GM06990 (cell line): ENCODE measurements around the gene PATZ1.

Experiments used
- DNase-seq: peaks from one replicate; pipeline ENCODE4 v3.0.0-alpha.2; 2011; ENCODE audit not compliant: insufficient read length; ENCODE audit errors: extremely low read depth
- H3K27me3 ChIP-seq: replicated peaks from 2 replicates; pipeline ENCODE4 v1.6.0; 2011; ENCODE audit warnings: low read length; ENCODE audit not compliant: control insufficient read depth, insufficient read depth
- H3K36me3 ChIP-seq: 2 replicates; pipeline ENCODE4 v1.5.1; 2011; ENCODE audit warnings: low read length; ENCODE audit not compliant: control insufficient read depth, insufficient read depth
- H3K4me3 ChIP-seq: replicated peaks from 2 replicates; pipeline ENCODE4 v1.5.1; 2011; ENCODE audit warnings: low read depth, mild to moderate bottlenecking, control low read depth, low read length
- TF ChIP-seq, protein P1 (sequence below): IDR thresholded peaks from 2 replicates; pipeline ENCODE4 v1.5.1; 2011; ENCODE audit warnings: low read length, control low read depth, mild to moderate bottlenecking, inconsistent platforms; ENCODE audit not compliant: insufficient read depth, poor library complexity, severe bottlenecking

Gene PATZ1

DNA sequence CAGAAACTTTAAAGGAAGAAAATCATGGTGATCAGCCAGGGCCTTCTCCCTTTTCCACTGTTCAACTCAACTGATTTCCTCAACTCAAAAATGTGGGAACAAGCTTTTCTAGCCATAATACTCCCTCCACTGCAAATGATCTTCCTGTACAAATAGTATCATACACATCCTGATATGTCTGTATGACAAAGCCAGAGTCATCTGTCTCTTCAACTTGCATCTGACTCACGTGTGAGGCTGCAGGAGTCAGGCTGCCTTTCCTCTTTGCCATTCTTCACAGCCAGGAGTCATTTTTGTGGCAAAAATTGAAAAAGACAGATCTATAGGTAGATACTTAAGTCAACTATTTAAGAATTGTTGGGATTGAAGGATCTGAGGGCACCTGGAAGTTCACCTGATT is 13.3 kb downstream of the PATZ1 start:
- no peak for DNase-seq
- H3K27me3 ChIP-seq: no peaks in the 10 kb centered on the region
- peaks cover 43% of the 10 kb centered on the region for H3K36me3 ChIP-seq
- TF ChIP-seq, protein P1, sequence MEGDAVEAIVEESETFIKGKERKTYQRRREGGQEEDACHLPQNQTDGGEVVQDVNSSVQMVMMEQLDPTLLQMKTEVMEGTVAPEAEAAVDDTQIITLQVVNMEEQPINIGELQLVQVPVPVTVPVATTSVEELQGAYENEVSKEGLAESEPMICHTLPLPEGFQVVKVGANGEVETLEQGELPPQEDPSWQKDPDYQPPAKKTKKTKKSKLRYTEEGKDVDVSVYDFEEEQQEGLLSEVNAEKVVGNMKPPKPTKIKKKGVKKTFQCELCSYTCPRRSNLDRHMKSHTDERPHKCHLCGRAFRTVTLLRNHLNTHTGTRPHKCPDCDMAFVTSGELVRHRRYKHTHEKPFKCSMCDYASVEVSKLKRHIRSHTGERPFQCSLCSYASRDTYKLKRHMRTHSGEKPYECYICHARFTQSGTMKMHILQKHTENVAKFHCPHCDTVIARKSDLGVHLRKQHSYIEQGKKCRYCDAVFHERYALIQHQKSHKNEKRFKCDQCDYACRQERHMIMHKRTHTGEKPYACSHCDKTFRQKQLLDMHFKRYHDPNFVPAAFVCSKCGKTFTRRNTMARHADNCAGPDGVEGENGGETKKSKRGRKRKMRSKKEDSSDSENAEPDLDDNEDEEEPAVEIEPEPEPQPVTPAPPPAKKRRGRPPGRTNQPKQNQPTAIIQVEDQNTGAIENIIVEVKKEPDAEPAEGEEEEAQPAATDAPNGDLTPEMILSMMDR: no peak
- H3K4me3 ChIP-seq: no peak overlapping the region

- DNase-seq: no peak
- Histone ChIP-seq H3K27me3 (no peaks in the 10 kb centered on the region), H3K36me3 (peaks cover 47% of the 10 kb centered on the region), H3K4me3 (no peak overlapping the region)
- TF ChIP-seq, protein P1: no peak
Observed at GRCh38 chr22:31332010-31332409, 14.1 kb downstream of the PATZ1 start.

DNA sequence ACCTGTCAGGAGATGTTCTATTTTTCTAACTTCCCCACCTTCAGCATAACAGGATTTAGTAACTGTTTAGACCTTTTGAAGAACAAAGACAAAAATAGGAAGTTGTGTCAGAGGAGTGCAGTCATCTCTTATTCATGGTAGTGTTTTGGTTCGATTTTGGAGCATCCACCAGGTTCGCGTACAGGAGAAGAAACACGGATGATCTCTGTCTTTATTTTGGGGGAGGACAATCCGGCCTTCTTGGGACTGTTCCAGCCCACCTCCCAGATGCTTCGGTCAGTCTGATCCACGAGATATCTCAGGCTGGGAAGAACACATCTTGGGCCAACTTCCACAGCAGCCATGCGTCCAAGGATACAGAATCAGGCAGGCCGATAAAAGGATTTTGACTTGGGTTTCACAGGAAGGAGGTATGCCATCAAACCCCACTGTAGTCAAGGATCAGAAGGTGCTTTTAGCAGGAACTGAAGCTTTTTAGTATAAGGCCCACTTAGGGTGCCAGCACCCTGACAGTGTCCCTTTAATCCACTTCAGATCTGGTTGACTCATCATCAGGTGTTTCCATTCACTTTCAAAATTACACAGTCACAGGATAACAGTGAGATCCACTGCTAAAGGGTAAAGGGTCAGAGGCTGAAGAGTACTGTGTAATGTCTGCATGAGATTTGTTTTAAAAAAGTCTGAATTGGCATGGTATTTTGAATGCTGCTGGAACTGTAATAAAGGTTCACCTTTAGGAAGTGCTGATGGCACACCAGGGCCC is 16.5 kb downstream of the PATZ1 start:
- no peak for DNase-seq
- Histone ChIP-seq H3K4me3 (no peak overlapping the region), H3K27me3 (no peaks in the 10 kb centered on the region), H3K36me3 (peaks cover 44% of the 10 kb centered on the region)
- TF ChIP-seq, protein P1: no peak

GRCh38 chr22:31329029-31329428 is 17.1 kb downstream of the PATZ1 start:
- H3K36me3 ChIP-seq: peaks cover 39% of the 10 kb centered on the region
- TF ChIP-seq, protein P1: no peak
- DNase-seq: no peak
- H3K27me3 ChIP-seq: no peaks in the 10 kb centered on the region
- no peak overlapping the region for H3K4me3 ChIP-seq

GRCh38 chr22:31328544-31328960 is 17.6 kb downstream of the PATZ1 start:
- no peak overlapping the region for H3K4me3 ChIP-seq
- no peaks in the 10 kb centered on the region for H3K27me3 ChIP-seq
- peaks cover 35% of the 10 kb centered on the region for H3K36me3 ChIP-seq
- DNase-seq: no peak
- TF ChIP-seq, protein P1: no peak
